ENCODE measurements around the gene C12orf42. TPM values are rescaled to one million over a fixed set of nuclear protein-coding genes. Genes with fewer than 3 reads are reported as not detected.

The C12orf42 gene
- total RNA-seq, 1 donor from 2014 or later, result not detected

- H3K36me3 Mint-ChIP-seq (ENCODE audit: unreplicated experiment), result no peaks in the 10 kb centered on the region
- DNase-seq (ENCODE audit: extremely low spot score, unreplicated experiment), result no peak
- H3K9me3 Mint-ChIP-seq (ENCODE audit: unreplicated experiment), result peaks cover 3% of the 10 kb centered on the region
- H3K27ac Mint-ChIP-seq (ENCODE audit: unreplicated experiment), result no peak overlapping the region
- H3K4me1 Mint-ChIP-seq (ENCODE audit: unreplicated experiment), result no peaks in the 10 kb centered on the region
- no peak overlapping the region for H3K4me3 Mint-ChIP-seq (ENCODE audit: unreplicated experiment)
- no peaks in the 10 kb centered on the region for H3K27me3 Mint-ChIP-seq (ENCODE audit: unreplicated experiment)
- TF ChIP-seq CTCF (IDR thresholded peaks at IDR 0.05), result no peak
Measured at GRCh38 chr12:103387385-103387784, 108.4 kb downstream of the C12orf42 start.

GRCh38 chr12:103386451-103386850 is 109.3 kb downstream of the C12orf42 start:
- no peak overlapping the region for H3K4me3 Mint-ChIP-seq (ENCODE audit: unreplicated experiment)
- no peaks in the 10 kb centered on the region for H3K27me3 Mint-ChIP-seq (ENCODE audit: unreplicated experiment)
- H3K36me3 Mint-ChIP-seq (ENCODE audit: unreplicated experiment), result no peaks in the 10 kb centered on the region
- no peaks in the 10 kb centered on the region for H3K9me3 Mint-ChIP-seq (ENCODE audit: unreplicated experiment)
- H3K27ac Mint-ChIP-seq (ENCODE audit: unreplicated experiment), result no peak overlapping the region
- DNase-seq (ENCODE audit: extremely low spot score, unreplicated experiment), result no peak
- no peak for TF ChIP-seq CTCF (IDR thresholded peaks at IDR 0.05)
- no peaks in the 10 kb centered on the region for H3K4me1 Mint-ChIP-seq (ENCODE audit: unreplicated experiment)

- no peaks in the 10 kb centered on the region for H3K9me3 Mint-ChIP-seq (ENCODE audit: unreplicated experiment)
- H3K4me1 Mint-ChIP-seq (ENCODE audit: unreplicated experiment), result no peaks in the 10 kb centered on the region
Measured at GRCh38 chr12:103382736-103383346, 112.9 kb downstream of the C12orf42 start.

GRCh38 chr12:103382119-103382518 is 113.6 kb downstream of the C12orf42 start:
- H3K9me3 Mint-ChIP-seq (ENCODE audit: unreplicated experiment), result no peaks in the 10 kb centered on the region
- H3K4me1 Mint-ChIP-seq (ENCODE audit: unreplicated experiment), result no peaks in the 10 kb centered on the region
- DNase-seq (ENCODE audit: extremely low spot score, unreplicated experiment), result no peak
- H3K36me3 Mint-ChIP-seq (ENCODE audit: unreplicated experiment), result no peaks in the 10 kb centered on the region
- no peak for TF ChIP-seq CTCF (IDR thresholded peaks at IDR 0.05)
- no peak overlapping the region for H3K4me3 Mint-ChIP-seq (ENCODE audit: unreplicated experiment)
- no peaks in the 10 kb centered on the region for H3K27me3 Mint-ChIP-seq (ENCODE audit: unreplicated experiment)
- H3K27ac Mint-ChIP-seq (ENCODE audit: unreplicated experiment), result no peak overlapping the region

More at GRCh38 chr12:103382736-103383346, 112.9 kb downstream of the C12orf42 start:
- Mint-ChIP-seq H3K36me3 (ENCODE audit: unreplicated experiment) (no peaks in the 10 kb centered on the region), H3K27ac (ENCODE audit: unreplicated experiment) (no peak overlapping the region), H3K4me3 (ENCODE audit: unreplicated experiment) (no peak overlapping the region), H3K27me3 (ENCODE audit: unreplicated experiment) (no peaks in the 10 kb centered on the region)
- no peak for TF ChIP-seq CTCF (IDR thresholded peaks at IDR 0.05)
- DNase-seq (ENCODE audit: extremely low spot score, unreplicated experiment), result no peak

GRCh38 chr12:103379670-103380069 is 116.1 kb downstream of the C12orf42 start:
- Mint-ChIP-seq H3K4me1 (ENCODE audit: unreplicated experiment) (no peaks in the 10 kb centered on the region), H3K36me3 (ENCODE audit: unreplicated experiment) (no peaks in the 10 kb centered on the region), H3K9me3 (ENCODE audit: unreplicated experiment) (no peaks in the 10 kb centered on the region), H3K27ac (ENCODE audit: unreplicated experiment) (no peak overlapping the region), H3K4me3 (ENCODE audit: unreplicated experiment) (no peak overlapping the region), H3K27me3 (ENCODE audit: unreplicated experiment) (no peaks in the 10 kb centered on the region)
- DNase-seq (ENCODE audit: extremely low spot score, unreplicated experiment), result no peak
- no peak for TF ChIP-seq CTCF (IDR thresholded peaks at IDR 0.05)
